AG04449 (cell line): Measurements from ENCODE around the gene MYO18B.

ENCODE experiments used
- CTCF ChIA-PET: fragments of 350-600 bp; formaldehyde crosslinking; extraction: SDS; loops from one replicate; lab custom pipeline; 2021; ENCODE audit warnings: antibody characterized with exemption; lab: Yijun Ruan, JAX
- POLR2A ChIA-PET: fragments of 400-600, 350-600 bp; formaldehyde crosslinking; extraction: SDS; loops from one replicate; lab custom pipeline; 2020; ENCODE audit warnings: antibody characterized with exemption, inconsistent platforms; lab: Yijun Ruan, JAX
- DNase-seq: peaks from one replicate; pipeline ENCODE4 v3.0.0-alpha.2; 2010; ENCODE audit warnings: low read depth, low spot score
- H3K4me3 ChIP-seq: 2 replicates; pipeline ENCODE4 v1.5.1; 2011; ENCODE audit warnings: low read depth, mild to moderate bottlenecking, control low read depth, low read length
- TF ChIP-seq, protein P1 (sequence below): IDR thresholded peaks from one replicate; pipeline ENCODE4 v1.5.1; 2011; ENCODE audit warnings: mild to moderate bottlenecking, moderate library complexity, low read length, control low read depth, inconsistent platforms; ENCODE audit not compliant: insufficient read depth; ENCODE audit errors: missing control alignments

The MYO18B gene

DNA sequence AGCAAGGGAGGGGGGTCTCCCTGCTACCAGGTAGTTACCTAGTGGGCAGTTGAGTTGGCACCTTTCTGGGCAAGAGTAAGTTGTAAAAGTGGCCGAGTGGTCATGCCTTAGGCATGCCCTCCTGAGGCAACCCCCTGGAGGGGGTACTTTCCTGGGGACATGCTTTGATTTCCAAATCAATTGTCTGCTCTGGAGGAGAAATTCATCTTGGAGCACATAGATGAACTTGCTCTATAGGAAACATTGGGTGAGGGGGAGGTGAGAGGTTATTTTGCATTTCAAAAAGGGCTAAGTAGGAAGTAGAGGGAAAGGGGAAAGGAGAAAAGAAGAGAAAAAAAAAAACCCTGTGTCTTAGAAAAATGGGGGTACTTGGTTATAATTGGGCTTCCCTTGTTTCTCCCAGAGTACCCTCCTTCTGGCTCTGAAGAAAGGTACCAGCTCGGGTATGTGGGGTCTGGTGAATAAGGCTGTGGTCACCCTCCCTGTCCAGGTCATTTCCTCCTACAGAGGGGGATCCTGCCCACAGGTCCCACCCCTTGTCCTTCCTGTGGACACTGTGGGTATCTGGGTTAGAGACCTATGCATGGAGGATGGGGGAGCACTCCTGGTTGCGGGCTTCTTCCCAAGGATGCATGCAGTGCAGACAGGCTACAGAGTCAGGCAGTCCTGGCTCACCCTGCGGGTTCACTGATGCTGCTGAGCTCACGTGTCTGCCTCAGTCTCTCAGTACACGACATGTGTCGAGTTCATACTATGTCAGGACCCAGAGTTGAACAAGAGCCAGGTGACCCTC lies 193.5 kb downstream of the MYO18B start:
- no peak overlapping the region for H3K4me3 ChIP-seq
- POLR2A ChIA-PET, result no interaction called here

DNA sequence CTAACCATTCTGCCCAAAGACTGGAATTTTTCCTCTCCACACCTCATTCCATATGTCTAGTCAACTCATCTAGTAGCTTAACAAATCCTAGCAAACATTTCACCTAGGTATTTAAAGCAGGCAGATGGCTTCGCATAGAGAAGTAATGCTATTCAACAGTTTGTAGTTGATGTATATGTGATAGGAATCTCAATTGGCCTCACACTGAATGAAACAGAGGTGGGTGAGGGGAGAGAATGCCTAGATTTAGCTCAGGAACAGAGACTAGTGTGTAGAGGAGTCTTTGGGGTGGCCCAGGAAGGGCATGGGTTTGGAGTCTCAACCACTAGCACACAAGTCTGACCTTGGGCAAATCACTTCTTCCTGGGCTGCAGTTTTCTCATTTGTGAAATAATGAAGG lies 196.2 kb downstream of the MYO18B start:
- POLR2A ChIA-PET, result no interaction called here
- CTCF ChIA-PET, result no interaction called here
- TF ChIP-seq, protein P1, sequence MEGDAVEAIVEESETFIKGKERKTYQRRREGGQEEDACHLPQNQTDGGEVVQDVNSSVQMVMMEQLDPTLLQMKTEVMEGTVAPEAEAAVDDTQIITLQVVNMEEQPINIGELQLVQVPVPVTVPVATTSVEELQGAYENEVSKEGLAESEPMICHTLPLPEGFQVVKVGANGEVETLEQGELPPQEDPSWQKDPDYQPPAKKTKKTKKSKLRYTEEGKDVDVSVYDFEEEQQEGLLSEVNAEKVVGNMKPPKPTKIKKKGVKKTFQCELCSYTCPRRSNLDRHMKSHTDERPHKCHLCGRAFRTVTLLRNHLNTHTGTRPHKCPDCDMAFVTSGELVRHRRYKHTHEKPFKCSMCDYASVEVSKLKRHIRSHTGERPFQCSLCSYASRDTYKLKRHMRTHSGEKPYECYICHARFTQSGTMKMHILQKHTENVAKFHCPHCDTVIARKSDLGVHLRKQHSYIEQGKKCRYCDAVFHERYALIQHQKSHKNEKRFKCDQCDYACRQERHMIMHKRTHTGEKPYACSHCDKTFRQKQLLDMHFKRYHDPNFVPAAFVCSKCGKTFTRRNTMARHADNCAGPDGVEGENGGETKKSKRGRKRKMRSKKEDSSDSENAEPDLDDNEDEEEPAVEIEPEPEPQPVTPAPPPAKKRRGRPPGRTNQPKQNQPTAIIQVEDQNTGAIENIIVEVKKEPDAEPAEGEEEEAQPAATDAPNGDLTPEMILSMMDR, result no peak
- H3K4me3 ChIP-seq, result no peak overlapping the region
- no peak for DNase-seq

More for the DNA sequence above, 193.5 kb downstream of the MYO18B start:
- TF ChIP-seq, protein P1, result no peak
- DNase-seq, result no peak
- CTCF ChIA-PET, result no interaction called here

DNA sequence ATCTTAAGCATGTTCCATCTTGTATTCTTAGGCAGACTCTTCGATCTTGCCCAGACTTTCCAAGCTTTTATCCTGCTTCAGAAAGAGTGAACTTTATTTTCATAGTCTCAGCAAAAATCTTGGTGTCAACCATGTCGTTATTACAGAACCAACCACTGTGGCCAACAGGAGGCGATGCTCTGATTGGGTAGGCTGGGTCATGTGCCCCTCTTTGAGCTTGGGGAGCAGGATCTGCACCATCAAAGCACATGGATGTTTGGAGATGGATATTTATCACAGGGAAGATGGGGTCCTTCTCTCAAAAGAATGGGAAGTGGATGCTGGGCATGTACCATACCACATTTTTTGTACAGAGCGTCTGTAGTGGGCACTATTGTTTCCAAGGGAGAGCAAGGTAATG lies 197.4 kb downstream of the MYO18B start:
- POLR2A ChIA-PET, result no interaction called here
- H3K4me3 ChIP-seq, result no peak overlapping the region
- CTCF ChIA-PET, result no interaction called here
- DNase-seq, result no peak
- TF ChIP-seq, protein P1, result no peak

DNA sequence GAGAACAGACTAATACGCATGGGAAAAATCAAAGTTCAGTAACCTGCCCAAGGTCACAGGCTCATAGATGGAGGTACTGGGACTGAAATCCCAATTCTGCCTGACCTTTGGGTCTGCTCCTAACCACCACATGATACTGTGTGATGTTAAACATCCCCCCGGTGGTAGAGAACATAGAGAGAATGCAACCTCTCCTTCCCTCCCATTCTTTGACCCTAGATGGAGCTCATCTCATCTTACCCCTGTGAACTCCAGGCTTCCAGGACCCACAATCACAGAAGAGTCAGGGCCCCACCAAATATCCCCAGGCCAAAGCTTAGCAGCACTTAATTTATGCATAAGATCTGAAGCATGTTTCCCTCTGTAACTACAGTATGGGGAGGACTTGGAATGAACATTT lies 198.5 kb downstream of the MYO18B start:
- TF ChIP-seq, protein P1, result no peak
- CTCF ChIA-PET, result no interaction called here
- no peak for DNase-seq
- no peak overlapping the region for H3K4me3 ChIP-seq
- POLR2A ChIA-PET, result no interaction called here

DNA sequence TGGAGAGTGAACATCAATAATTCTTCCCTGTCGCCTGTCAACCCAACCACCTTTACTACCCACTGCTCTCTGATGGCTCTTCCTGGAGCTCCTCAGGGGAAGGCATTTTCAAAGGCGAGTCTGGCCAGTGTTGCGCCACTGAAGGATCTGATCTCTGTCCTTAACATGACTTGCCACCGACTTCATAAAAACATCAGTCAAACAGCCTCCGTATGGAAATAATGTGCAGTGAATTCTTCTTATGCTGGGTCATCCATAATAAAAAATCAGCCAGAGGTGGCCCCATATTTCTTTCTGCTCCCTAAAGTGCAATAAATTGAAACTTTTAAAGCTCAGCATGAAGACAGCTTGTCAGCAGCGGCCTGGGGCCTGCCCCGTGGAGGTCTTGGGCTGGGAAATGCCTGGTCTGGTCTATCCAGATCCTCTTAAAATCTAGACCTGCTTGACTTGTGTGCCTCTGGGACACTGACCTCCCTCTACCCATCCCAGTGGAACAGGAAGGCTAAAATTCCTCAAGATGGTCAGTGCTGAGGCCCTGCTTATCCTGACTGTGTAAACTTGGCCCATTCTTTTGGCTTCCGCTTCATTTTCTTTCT lies 199.5 kb downstream of the MYO18B start:
- ChIA-PET CTCF (no interaction called here), POLR2A (no interaction called here)
- no peak overlapping the region for H3K4me3 ChIP-seq
- no peak for DNase-seq
- TF ChIP-seq, protein P1, result no peak

DNA sequence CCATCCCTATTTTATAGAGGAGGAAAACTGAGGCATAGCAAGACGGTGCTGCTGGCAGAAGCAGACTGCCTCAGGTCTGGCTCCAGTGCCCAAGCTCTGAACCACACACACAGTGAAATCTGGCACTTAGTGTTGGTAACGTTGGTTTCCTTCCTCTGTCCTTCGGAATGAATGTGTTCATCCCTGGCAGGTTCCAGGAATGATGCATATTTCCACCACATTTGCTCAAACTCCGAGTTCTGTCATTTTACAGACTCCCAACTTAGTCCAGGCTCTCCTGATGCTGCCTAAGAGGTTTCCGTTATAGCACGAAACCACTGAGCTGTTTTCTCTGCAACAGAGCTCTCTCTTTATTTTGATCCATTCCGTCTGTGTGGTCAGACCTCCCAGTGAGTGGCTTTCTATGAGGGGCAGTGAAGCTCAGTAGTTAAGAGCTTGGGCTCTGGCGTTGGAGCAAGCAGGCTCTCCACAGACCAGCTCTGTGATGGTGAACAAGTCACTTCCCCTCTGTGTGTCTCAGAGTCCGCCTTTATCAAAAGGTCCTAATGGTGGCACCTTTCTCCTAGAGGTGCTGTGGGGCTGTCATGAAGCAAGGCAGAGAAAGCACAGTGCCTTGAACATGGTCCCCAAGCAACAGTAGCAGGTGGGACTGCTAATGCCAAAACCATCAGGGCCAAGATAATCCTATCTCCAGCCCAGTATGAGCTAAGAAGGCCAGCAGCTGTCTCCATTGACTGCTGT lies 200.3 kb downstream of the MYO18B start:
- ChIA-PET POLR2A (no interaction called here), CTCF (no interaction called here)
- no peak overlapping the region for H3K4me3 ChIP-seq
- TF ChIP-seq, protein P1, result no peak
- no peak for DNase-seq
